ENCODE measurements around the gene EFS.
A peak's percentile ranks its signal among the peaks of the same experiment; 100 is the strongest.
"Not testable (repeated sequence)": the region's sequence is repeated elsewhere in the genome, so short reads cannot be mapped to it uniquely, and the experiment has no call there.

The EFS gene

DNA sequence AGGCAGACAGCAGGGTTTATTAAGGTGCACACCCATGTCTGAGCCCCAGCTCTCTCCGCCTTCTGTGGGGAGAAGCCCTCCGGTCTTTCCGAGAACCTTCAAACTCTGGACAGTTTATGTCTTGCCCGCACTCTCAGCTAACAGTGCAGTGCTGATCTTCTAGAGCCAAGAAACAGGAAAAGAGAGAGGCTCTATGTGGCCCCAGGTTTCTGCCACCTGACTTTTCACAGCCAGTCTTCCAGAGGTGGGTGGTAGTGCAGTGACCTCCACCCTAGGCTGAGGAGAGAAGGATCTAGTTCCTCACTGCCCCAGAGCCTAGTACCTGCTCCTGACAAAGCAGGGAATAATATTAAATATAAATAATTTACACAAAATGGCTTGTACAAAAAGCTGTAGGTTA, 8.3 kb downstream of the EFS start:
- no peak for DNase-seq

DNA sequence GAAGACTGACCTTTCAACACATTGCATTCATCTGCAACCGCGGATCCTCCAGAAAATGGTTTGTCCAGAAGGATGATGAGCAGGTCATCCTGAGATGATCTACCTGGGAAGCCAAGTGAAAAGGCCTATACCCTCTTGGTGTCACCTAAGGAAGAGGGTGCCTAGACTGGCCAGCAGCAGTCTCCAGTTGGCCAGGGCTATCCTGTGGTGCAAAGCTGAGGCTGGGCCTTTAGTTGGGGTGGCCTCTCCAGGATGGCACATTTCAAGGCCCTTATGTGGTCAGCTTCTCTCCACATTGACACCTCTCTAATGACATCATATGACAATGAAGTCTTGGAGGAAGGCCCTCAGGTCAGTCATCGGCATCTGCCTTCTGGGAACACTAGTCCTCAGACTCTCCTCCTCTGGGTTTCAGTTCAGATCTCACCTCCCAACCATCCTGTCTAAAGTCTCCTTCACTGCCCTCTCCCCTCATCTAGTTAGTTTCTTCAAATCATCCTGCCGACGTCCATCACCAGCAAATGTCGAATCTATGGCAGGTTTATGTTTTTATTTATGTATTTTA, 9.0 kb downstream of the EFS start:
- no peak for DNase-seq

DNA sequence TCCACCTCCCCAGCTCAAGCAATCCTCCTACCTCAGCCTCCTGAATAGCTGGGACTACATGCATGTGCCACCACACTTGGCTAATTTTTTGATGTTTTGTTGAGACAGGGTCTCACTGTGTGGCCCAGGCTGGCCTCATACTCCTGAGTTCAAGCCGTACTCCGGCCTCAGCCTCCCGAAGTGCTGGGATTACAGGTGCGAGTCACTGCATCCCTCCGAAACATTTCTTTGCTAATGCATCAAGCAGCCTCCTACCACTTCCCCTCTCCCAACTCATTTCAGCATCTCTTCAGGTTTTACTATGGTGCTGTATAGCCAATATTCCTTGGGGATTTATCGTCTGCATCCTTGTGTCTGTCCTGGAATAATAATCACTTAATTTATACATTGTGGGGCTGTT, 10.0 kb downstream of the EFS start:
- DNase-seq = no peak

DNA sequence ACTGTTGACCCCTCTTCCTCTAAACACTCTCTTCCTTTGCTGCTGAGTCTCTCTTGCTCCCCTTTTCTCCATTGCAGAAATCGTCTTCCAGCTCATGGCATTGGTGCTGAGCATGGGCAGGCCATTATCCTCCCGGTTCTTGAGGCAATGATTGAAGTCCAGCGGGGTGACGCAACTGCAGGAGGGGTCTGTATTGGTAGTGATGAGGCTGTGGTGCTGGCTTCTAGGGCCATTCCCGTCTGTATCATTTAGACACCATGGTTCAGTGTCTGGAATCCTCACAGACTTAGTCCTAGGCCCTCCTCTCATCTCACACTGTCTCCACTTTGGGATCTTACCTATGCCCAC, 11.6 kb downstream of the EFS start:
- no peak for DNase-seq

DNA sequence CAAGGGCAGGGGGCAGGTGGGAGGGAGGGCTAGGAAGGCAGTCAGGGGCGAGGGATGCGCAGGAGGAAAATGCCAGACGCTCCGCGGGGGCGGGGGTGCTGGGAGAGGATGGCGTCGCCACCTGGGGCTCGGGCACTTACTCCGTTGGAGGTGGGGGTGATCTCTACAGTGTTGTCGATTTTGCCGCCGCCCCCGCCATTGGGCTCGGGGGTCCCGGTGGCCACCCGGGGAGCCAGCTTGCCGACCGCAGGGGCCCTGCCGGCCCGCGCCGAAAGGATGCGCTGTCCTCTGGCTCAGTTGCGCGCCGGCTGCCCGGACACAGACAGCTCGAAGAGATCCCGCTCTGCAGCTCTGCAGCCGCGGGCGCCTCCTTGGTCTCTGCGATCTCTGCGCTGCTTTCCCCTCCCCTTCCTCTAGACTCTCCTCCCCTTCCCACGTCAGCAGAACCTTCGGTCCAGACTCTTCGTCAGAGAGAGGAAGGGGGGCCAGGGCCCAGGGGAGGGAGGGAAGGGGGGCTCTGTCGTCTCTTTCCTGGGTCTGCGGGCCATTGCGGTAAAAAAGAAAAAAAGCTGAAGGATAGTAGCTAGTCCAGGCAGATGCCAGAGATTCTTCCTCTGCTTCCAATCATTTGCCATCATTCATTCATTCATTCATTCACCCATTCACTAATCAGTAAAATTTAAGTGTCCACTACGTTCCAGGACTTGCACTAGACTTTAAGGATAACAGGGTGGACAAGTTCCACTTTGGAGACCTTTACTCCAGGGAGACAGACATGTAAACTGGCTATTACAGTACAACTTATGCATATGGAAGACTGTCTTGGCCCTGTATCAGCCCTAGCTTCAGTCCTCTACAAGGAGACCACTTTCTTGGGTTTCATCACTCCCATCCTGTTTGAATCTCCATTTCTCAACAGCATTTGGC, 12.2 kb downstream of the EFS start, which contains the start of gene SLC22A17:
Gene SLC22A17, minus strand, starts transcription at position 382 of the 927 bp plus-strand sequence.
- DNase-seq = no peak

DNA sequence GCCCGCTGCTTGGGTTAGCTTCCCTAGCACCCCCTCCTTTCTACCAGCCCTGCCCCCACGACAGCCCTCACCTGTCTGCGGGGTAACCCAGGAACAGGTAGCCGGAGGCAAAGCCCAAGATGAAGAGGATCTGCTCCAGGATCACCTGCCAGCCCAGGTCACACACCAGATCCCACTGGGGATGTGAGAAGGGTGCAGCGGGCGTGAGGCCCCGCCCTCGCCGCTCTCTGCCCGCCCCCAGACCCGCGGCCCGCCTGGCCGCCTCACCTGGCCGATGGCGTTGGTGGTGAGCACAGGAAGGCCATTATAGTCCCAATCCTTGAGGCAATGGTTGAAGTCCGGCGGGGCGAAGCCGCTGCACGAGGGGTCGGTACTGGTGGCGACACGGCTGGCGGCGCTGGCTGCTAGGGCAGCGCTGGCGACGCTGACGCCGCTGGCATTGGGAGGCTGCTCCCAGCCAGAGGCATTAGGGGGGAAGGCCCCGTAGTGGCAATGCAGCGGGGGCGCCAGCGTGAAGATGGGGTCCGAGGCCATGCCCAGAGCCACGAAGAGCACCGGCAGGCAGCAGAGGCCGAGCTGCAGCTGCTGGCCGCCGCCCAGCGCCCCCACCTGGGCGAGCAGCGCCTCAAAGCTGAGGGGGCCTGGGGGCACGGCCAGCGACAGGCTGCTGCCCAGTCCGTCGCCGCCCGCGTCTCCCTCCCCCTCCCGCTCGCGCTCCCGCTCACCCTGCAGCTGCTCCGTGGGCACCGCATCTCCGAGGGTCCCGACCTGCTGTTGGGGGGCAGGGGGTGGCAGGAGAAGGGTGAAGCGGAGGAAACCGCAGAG, 13.1 kb downstream of the EFS start:
- DNase-seq = no peak

DNA sequence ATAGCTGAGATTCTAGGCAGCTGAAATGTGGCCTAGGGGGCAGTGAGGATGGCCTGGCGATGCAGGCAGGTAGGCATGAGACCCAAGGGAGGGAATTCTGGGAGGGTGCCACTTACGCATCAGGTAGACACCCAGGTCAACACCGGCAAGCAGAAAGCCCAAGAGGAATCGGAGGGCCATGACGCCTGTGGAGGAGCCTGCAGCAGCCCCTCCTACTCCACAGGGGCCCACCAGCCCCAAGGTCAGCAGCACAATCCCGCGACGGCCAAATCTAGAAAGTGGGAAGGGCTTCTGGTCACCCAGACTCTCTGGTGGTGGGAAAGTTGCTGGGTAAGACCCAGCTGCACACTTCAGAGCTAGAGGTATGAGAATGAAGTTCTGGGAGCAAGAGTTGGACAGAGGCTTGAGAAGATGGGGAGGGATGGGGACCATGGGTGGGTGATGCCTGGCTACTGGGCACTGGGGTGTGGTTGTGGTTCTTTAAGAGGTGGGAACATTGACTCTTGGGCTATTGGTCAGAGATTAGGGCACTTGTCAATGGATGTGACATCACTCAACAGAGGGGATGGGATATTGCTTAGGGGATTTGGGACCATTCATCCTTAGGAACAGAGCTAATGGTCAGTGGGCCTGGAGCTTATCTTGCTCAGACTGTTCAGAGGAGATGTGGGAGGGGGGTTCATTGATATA, 15.7 kb downstream of the EFS start:
- no peak for DNase-seq

DNA sequence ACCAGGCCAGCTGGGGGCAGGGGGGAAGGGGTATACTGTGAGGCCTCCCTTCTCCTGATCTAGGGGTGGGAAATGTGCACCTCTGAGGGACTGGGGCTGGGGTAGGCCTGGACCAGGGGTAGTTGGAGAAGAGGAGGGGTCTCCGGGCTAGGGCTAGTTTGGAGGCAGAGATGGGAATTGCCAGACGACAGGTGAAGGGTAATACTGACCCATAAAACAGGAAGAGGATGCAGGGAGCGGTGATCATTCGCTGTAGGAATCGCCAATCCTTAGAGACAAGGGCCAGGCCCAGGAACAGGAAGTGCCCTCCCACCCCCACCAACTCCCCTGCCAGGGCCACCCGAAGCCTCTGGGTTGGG, 16.7 kb downstream of the EFS start:
- DNase-seq = no peak

DNA sequence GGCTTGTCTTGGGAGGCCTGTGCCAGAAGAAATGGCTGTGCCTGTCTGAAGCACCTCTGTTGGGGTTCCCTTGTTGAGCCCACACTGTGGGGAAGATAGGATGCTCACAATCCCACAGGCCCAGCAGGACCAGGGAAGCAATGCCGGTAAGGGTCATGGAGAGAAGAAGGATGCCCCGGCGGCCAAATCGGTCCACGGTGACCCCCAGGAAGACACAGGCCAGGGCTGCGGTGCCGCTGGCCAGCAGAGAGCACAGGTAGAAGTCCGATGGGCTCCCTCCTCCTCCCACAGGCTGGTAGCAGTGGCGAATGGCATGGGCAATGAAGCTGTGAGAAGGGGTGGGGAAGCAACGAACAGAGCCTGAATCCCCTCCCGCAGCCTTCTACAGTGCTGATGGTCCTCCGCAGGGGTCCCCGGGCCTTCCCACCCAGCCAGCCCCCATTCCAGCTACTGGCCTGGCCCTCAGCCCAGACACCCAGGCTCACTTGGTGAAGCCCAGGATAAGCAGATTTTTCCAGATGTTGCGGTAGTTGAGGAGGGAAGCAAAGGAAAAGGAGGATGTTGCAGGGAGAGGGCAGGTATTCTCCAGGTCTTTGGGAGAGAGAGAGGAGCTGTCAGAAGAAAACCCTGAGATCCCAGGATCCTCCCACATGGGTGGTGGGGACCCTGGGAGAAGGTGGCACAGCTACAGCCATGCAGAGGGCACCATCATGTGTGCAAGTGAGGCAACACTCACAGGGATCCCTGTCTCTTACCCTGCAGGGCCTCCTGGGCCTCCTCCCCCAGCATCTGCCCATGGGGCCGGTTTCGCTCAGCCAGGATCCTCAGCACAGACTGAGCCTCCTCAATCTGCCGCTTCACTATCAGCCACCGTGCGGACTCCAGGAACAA, 17.3 kb downstream of the EFS start:
- DNase-seq = no peak

DNA sequence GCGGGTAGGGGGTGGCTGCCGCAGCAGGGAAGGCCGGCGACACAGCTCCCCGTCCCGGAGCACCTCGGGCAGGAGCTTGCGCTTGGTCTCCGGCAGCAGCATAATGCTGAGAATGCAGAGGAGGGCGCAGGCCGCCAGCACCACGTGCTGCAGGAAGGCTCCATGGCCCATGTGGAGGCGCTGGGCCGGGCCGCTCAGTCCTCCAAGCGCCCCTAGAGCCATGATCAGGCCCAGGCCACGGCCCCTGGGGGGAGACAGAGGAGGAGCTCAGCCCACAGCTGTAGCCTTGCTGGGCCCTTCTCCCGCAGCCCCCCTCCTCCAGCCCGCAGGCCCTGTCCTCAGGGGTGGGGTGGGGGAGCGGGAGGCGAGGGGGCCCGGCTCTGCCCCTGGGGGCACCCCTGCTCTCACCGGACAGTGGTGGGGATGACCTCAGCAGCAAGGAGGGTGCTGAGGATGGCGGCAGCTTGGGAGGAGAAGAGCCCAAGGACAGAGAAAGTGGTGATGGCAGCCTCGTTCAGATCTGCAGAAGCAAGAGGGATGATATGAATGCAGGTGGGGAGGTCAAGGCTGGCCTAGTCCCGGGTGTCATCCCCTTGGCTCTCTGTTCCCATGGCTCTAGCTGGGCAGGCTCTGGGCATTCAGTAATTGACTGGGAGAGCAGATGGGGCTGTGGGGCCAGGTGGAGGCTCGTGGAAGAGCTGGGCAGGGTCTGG, 18.1 kb downstream of the EFS start:
- no peak for DNase-seq

DNA sequence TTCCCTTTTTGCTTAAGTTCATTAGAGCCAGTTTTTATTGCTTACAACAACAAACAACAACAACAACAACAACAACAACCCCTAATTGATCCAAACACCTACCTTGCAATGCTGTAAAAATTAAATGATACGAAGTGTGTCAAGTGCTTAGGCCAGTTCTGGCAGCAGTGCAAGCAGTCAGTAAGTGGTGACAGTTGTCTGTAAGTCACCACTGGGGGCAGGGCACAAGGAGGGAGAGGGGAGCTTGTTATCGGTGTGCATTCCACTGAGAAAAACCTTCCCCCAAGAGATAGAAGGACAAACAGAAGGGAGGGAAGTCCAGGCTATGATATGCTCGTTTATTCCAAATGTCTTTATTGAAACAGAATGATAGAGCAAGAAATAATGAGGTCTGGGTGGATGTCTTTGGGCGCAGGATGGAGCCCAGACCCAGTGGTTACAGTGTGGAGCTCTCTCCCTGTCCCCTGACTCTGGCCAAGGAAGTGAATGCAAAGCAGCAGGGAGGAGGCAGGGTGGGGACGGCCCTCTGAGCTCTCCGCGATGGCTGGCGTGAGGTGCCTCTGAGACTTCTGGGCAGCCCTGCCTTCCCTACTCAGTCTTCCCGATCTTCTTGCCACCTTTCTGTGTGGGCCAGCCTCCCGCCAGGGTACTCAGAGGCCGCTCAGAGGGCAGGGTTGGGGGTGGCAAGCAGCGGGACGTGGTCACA, 18.8 kb downstream of the EFS start:
- DNase-seq = no peak

DNA sequence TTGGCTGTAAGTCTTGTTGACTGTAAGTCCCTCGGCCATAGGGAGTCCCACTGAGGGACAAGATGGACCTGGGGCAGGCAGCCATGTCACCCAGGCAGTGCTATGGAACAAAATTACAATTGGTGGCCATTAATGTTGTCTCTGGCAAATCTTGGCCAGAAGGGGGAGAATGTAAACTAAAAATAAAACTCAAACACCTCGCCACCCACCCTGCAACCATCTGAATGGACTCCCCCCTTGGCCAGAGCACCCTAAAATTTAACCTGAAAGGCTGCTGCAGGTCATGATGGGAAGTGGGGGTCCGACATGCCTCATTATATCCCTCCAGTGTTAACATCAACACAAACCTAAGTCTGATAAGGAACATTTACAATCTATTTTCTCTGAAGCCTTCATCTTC, 20.5 kb downstream of the EFS start:
- DNase-seq = no peak

DNA sequence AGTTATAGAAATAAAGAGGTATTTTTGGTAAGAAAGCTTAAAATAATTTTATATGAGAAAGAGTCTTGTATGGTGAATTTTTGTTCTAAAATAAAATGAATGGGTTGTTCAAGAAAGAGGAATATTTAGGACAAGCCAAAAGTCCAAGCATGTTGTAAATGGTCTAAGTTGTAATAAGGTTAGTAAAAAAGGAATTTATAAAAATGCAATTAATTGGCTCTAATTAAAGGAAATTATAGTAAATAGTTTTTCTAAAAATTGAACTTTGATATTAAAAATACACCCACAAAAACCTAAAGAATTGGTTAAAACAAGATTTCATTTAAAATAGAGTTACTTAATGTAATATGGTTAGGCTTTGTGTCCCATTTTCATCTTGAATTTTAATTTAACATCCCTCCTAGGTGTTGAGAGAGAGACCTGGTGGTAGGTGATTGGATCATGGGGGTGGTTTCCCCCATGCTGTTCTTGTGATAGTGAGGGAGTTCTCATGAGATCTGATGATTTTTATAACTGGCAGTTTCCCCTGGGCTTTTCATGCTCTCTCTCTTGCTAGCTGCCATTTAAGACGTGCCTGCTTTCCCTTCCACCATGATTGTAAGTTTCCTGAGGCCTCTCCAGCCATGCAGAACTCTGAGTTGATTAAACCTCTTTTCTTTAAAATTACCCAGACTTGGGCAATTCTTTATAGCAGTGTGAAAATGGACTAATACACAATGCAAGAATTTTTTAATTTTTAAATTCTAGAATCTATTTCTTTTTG, 25.3 kb downstream of the EFS start:
- DNase-seq = no peak

DNA sequence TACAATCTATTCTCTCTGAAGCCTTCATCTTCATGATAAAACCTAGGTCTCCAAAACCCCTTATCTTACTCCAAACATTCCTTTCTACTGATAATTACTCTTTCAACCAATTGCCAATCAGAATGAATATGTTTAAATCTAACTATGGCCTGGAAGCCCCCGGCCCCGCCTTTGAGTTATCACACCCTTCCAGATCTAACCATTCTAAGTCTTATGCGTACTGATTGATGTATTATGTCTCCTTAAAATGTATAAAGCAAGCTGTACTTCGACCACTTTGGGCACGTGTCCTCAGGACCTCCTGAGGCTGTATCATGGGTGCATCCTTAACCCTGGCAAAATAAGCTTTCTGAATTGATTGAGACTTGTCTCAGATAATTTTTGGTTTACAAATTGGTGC, 29.3 kb downstream of the EFS start:
- no peak for DNase-seq

DNA sequence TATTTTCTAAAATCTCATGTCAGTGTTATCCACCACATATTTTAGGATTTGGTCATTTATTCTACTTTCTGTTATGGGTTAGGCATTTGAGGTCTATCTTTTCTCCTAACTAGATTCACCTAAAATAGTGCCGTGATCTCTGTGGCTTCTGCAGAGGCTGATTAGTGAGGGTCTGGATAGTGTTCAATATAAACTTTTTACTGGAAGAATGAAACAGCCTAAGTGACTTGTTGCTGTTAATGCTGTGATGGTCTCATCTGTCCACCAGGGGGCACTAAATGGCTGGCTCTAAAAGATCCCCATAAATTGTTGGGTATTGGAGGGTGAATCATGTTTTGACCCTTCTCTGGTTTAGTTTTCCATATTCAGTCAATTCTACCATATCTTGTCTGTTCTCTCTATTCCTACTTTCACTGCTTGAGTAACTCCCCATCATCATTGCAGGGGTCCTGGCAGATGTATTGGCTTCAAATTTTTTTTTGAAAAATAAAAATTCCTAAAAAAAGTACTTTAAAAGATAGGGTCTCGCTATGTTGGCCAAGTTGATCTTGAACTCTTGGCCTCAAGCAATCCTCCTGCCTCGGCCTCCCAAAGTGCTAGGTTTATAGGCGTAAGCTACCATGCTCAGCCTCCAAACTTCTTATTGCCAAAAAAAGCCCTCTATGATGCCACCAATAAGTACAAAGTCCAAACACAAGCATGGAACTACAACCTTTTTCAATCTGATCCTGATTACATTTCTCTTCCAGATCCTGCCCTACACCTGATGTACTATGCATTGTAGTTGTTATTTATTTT, 36.8 kb downstream of the EFS start:
- peak; percentile 69 to 75 for DNase-seq

DNA sequence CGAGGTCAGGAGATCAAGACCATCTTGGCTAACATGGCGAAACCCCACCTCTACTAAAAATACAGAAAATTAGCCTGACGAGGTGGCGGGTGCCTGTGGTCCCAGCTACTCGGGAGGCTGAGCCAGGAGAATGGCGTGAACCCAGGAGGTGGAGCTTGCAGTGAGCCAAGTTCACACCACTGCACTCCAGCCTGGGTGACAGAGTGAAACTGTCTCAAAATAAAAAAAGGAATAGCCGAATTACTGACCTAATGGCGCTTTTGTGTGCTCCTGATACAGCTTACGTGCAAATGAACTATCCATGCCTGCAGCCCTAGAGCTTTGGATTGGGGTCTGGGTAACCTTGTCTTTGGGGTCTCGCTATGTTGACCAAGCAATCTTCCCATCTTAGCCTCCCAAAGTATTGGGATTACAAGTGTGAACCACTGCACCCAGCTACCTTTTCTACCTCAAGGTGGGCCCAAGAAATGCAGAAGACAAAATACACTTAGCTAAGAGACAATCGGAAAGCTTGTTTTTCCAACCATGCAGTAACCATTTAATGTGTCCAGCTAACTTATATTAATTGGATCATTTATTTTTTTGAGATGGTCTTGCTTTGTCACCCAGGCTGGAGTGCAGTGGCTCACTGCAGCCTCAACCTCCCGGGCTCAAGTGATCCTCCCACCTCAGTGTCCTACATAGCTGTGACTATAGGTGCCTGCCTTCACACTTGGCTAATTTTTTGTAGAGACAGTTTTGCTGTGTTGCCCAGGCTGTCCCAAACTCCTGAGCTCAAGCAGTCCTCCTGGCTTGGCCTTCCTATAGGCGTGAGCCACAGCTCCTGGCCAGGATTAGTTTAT, 38.3 kb downstream of the EFS start:
- DNase-seq = no peak

DNA sequence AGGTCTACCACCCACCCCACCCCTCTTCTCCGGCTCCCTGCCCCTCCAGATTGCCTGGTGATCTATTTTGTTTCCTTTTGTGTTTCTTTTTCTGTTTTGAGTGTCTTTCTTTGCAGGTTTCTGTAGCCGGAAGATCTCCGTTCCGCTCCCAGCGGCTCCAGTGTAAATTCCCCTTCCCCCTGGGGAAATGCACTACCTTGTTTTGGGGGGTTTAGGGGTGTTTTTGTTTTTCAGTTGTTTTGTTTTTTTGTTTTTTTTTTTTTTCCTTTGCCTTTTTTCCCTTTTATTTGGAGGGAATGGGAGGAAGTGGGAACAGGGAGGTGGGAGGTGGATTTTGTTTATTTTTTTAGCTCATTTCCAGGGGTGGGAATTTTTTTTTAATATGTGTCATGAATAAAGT, 39.2 kb downstream of the EFS start:
- DNase-seq = not testable (repeated sequence)

DNA sequence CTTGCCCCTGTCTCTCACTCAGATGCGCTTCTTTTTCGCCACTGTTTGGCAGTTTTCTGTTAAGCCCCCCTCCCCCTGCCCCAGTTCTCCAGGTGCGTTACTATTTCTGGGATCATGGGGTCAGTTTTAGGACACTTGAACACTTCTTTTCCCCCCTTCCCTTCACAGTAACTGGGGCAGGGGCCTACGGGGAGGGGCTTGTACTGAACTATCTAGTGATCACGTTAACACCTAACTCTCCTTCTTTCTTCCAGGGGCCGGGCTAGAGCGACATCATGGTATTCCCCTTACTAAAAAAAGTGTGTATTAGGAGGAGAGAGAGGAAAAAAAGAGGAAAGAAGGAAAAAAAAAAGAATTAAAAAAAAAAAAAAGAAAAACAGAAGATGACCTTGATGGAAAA, 40.0 kb downstream of the EFS start:
- no peak for DNase-seq
